ENCODE measurements around the gene ZNF397.

- TF ChIP-seq CTCF (IDR thresholded peaks at IDR 0.05) (no peak), POLR2A (IDR thresholded peaks at IDR 0.05) (no peak)
These were observed 50.3 kb downstream of the ZNF397 start for GRCh38 chr18:35291166-35291565.
